PC-9 (cell line): ENCODE measurements around the gene B4GALT6. TPM values are rescaled to one million over a fixed set of nuclear protein-coding genes. Genes with fewer than 3 reads are reported as not detected.

Source experiments
- BruUV-seq: library from RNA; stranded (reverse); fragments of 400-500 nt; replicated peaks from 2 replicates; lab custom pipeline; 2021; lab: Mats Ljungman, UMichigan
- CTCF ChIA-PET: fragments of 300-600 bp; sonication (Branson Sonifier 250); formaldehyde crosslinking; loops from one replicate; lab custom pipeline; 2022; ENCODE audit warnings: antibody characterized with exemption; lab: Charles Lee
- POLR2A ChIA-PET: fragments of 300-600 bp; sonication (Branson Sonifier 250); formaldehyde crosslinking; loops from one replicate; lab custom pipeline; 2022; ENCODE audit warnings: antibody characterized with exemption; ENCODE audit not compliant: unreplicated experiment; lab: Charles Lee
- DNase-seq, 2 experiments: peaks; one replicate each; pipeline versions ENCODE4 v3.0.0 to v3.0.0-alpha.2; 2015 to 2022; ENCODE audit warnings: mixed read lengths in 1 of 2
- H2AFZ ChIP-seq: fragments of 200-600 bp; sonication (generic); 2 replicates; pipeline ENCODE4 v1.8.1; 2017; ENCODE audit warnings: antibody characterized with exemption
- H3F3A ChIP-seq: fragments of 200-600 bp; sonication (generic); 2 replicates; pipeline ENCODE4 v1.8.1; 2017; ENCODE audit warnings: antibody characterized with exemption, mild to moderate bottlenecking, low read depth; ENCODE audit not compliant: insufficient read depth
- H3K27ac ChIP-seq: fragments of 200-600 bp; sonication (generic); 2 replicates; pipeline ENCODE4 v1.6.1; 2016; ENCODE audit warnings: mixed run types
- H3K27me3 ChIP-seq: fragments of 200-600 bp; sonication (generic); 2 replicates; pipeline ENCODE4 v1.6.1; 2016; ENCODE audit warnings: low read depth, mixed run types; ENCODE audit not compliant: insufficient read depth
- H3K36me3 ChIP-seq: fragments of 200-600 bp; sonication (generic); 2 replicates; pipeline ENCODE4 v1.6.1; 2016; ENCODE audit warnings: low read depth, mixed run types
- H3K4me1 ChIP-seq: fragments of 200-600 bp; sonication (generic); replicated peaks from 2 replicates; pipeline ENCODE4 v1.6.1; 2016; ENCODE audit warnings: mixed run types; ENCODE audit not compliant: insufficient read depth
- H3K4me2 ChIP-seq: fragments of 200-600 bp; sonication (generic); 2 replicates; pipeline ENCODE4 v1.6.1; 2017; ENCODE audit warnings: mixed run types
- H3K4me3 ChIP-seq: fragments of 200-600 bp; sonication (generic); 2 replicates; pipeline ENCODE4 v1.6.1; 2016; ENCODE audit warnings: mixed run types
- H3K79me2 ChIP-seq: fragments of 200-600 bp; sonication (generic); 2 replicates; pipeline ENCODE4 v1.6.1; 2017; ENCODE audit warnings: low read depth, mixed run types
- H3K9me2 ChIP-seq: fragments of 200-600 bp; sonication (generic); 2 replicates; pipeline ENCODE4 v1.8.1; 2017; ENCODE audit warnings: mild to moderate bottlenecking; ENCODE audit not compliant: insufficient read depth
- H3K9me3 ChIP-seq: fragments of 200-600 bp; sonication (generic); 2 replicates; pipeline ENCODE4 v1.8.1; 2016; ENCODE audit warnings: low read depth; ENCODE audit not compliant: insufficient read depth
- H4K20me1 ChIP-seq: fragments of 200-600 bp; sonication (generic); 2 replicates; pipeline ENCODE4 v1.8.1; 2017; ENCODE audit not compliant: insufficient read depth
- EZH2 ChIP-seq: fragments of 200-600 bp; sonication (generic); IDR thresholded peaks from 2 replicates; pipeline ENCODE4 v1.8.0; 2017; ENCODE audit warnings: antibody characterized with exemption, low read depth
- intact Hi-C: fragments of 100-400 bp; cut with micrococcal nuclease; formaldehyde crosslinking; loops from one replicate; pipeline ENCODE4 v1.10.0; 2022; ENCODE audit not compliant: unreplicated experiment
- total RNA-seq: library from RNA; stranded (reverse); gene quantifications from 2 replicates; pipeline ENCODE4 v1.2.3, GENCODE V29; 2021
- TF ChIP-seq, protein P1 (sequence below): fragments of 200-600 bp; sonication (generic); conservative IDR thresholded peaks from 2 replicates; pipeline ENCODE4 v1.6.1; 2017; ENCODE audit warnings: mixed run types, antibody characterized with exemption, mild to moderate bottlenecking, moderate library complexity

Gene B4GALT6
- total RNA-seq, 1 experiment from 2014 or later: 5.3 TPM

DNA sequence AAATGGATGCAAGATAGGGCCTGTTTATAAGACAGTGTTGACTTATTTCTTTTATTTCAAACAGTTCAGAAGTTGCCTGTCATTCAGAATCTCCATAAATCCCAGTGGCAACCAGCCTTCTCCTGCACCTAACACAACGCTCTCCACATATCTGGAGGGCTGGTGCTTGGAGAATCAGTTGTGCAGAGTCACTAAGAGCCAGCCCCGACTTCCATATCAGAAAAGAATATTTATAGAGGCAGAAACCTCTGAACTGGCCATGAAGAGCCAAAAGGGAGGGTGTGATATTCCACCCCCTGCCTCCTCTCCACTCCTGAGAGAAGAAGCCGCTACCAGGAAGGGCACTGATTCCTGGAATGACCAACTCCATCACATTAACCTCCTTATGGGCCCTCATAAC lies 34.0 kb upstream of the B4GALT6 start:
- CTCF ChIA-PET: no interaction called here
- Histone ChIP-seq H4K20me1 (no peaks in the 10 kb centered on the region), H3K4me1 (no peaks in the 10 kb centered on the region), H3K9me2 (no peaks in the 10 kb centered on the region), H3K36me3 (no peaks in the 10 kb centered on the region), H3K4me3 (no peak overlapping the region), H3K79me2 (no peaks in the 10 kb centered on the region), H3K27ac (no peak overlapping the region), H3K9me3 (no peaks in the 10 kb centered on the region), H3K4me2 (no peak overlapping the region), H3K27me3 (no peaks in the 10 kb centered on the region), H3F3A (no peaks in the 10 kb centered on the region), H2AFZ (no peak overlapping the region)
- TF ChIP-seq, protein P1, sequence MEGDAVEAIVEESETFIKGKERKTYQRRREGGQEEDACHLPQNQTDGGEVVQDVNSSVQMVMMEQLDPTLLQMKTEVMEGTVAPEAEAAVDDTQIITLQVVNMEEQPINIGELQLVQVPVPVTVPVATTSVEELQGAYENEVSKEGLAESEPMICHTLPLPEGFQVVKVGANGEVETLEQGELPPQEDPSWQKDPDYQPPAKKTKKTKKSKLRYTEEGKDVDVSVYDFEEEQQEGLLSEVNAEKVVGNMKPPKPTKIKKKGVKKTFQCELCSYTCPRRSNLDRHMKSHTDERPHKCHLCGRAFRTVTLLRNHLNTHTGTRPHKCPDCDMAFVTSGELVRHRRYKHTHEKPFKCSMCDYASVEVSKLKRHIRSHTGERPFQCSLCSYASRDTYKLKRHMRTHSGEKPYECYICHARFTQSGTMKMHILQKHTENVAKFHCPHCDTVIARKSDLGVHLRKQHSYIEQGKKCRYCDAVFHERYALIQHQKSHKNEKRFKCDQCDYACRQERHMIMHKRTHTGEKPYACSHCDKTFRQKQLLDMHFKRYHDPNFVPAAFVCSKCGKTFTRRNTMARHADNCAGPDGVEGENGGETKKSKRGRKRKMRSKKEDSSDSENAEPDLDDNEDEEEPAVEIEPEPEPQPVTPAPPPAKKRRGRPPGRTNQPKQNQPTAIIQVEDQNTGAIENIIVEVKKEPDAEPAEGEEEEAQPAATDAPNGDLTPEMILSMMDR: no peak
- no peak for TF ChIP-seq EZH2
- DNase-seq: no peak
- no TSS peak for BruUV-seq
- POLR2A ChIA-PET: no interaction called here
- intact Hi-C loops: no loop called here

DNA sequence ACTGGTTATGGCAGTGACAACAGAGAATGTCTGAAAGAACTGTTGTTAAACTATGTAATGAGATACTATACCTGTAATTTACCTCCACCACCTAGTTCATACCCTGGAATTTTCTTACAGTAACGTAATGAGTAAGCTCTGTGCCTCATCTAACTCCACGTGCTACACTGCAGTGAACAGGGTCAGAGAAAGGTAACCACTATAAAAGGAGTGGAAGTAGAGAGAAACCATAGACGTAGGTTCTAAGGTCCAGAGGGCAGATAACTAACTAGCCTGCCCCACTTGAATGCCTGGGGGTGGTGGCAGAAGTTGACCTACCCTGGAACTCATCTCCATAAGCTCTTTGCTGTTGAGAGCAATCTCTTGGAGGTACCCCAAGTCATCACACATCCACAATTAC lies 32.0 kb upstream of the B4GALT6 start:
- H3K4me3 ChIP-seq: no peak overlapping the region
- no peak overlapping the region for H3K4me2 ChIP-seq
- POLR2A ChIA-PET: no interaction called here
- no peak for DNase-seq
- H3K36me3 ChIP-seq: no peaks in the 10 kb centered on the region
- H3K9me2 ChIP-seq: no peaks in the 10 kb centered on the region
- no peaks in the 10 kb centered on the region for H3K4me1 ChIP-seq
- H2AFZ ChIP-seq: no peak overlapping the region
- H3K79me2 ChIP-seq: no peaks in the 10 kb centered on the region
- H3K27ac ChIP-seq: no peak overlapping the region
- intact Hi-C loops: no loop called here
- no peaks in the 10 kb centered on the region for H4K20me1 ChIP-seq
- CTCF ChIA-PET: no interaction called here
- H3K27me3 ChIP-seq: no peaks in the 10 kb centered on the region
- TF ChIP-seq, protein P1: no peak
- no peak for TF ChIP-seq EZH2
- no TSS peak for BruUV-seq
- H3F3A ChIP-seq: no peaks in the 10 kb centered on the region
- H3K9me3 ChIP-seq: no peaks in the 10 kb centered on the region

GRCh38 chr18:31711365-31712172 lies 27.2 kb upstream of the B4GALT6 start:
- Histone ChIP-seq H3F3A (no peaks in the 10 kb centered on the region), H3K9me2 (no peaks in the 10 kb centered on the region), H3K9me3 (no peaks in the 10 kb centered on the region), H3K4me3 (no peak overlapping the region), H4K20me1 (no peaks in the 10 kb centered on the region), H3K27ac (no peak overlapping the region), H3K79me2 (no peaks in the 10 kb centered on the region), H2AFZ (no peak overlapping the region), H3K27me3 (no peaks in the 10 kb centered on the region), H3K36me3 (no peaks in the 10 kb centered on the region), H3K4me1 (no peaks in the 10 kb centered on the region), H3K4me2 (no peak overlapping the region)
- ChIA-PET POLR2A (no interaction called here), CTCF (no interaction called here)
- TF ChIP-seq, protein P1: no peak
- TF ChIP-seq EZH2: no peak
- DNase-seq: no peak
- intact Hi-C loops: no loop called here
- BruUV-seq: no TSS peak
